Spleen (tissue), 7 donors: ENCODE measurements around the gene VRK1.

ENCODE experiments used
- POLR2A ChIP-seq, 3 donors: fragments of 450-650 bp; IDR thresholded peaks; one replicate each; pipeline ENCODE4 v1.5.1; 2017; ENCODE audit warnings: antibody characterized with exemption in 3 of 3, mild to moderate bottlenecking in 1 of 3
- POLR2AphosphoS5 ChIP-seq, 3 donors: sonication (generic); formaldehyde crosslinking; IDR thresholded peaks; one replicate each; pipeline ENCODE4 v1.5.1; 2017; ENCODE audit warnings: antibody characterized with exemption in 3 of 3
- TF ChIP-seq, protein P1 (sequence below), 11 experiments: fragments of 200-600 bp in 7 of 11; fragments of 450-650 bp in 4 of 11; sonication (generic) in 4 of 11; IDR thresholded peaks in 8 of 11; conservative IDR thresholded peaks in 3 of 11; 1 replicate in 7 of 11; 2 replicates in 4 of 11; pipeline versions ENCODE4 v1.4.0 to v1.8.0; 2016 to 2021; ENCODE audit warnings: antibody characterized with exemption in 11 of 11, inconsistent platforms in 4 of 11, mild to moderate bottlenecking in 1 of 11
- donor health status: DM: no; HTN: no; CAD: no; lungs with moderate emphysema.
- donor health status: DM: no; HTN: no; CAD: no.
- donor health status: DM: no; HTN: no; CAD: no.

DNA sequence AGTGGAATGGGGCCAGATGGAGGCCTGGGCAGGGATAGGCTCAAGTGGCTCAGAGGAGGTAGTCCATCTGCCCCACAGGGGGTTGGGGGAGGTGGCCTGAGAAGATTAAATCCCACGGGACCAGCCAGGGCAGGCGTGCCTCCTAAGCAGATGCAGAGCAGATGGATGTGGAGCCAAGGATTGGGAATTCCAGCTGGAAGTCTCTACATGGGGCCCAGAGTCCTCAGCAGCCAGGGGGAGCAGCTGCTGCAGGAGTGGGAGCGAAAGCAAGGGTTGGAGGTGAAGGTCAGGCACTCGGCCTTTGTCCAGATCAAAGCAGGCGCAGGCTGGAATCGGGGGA lies 42.4 kb upstream of the VRK1 start:
- TF ChIP-seq POLR2A (IDR thresholded peaks at IDR 0.05) (no peak), POLR2AphosphoS5 (IDR thresholded peaks at IDR 0.05) (no peak)
- TF ChIP-seq, protein P1, sequence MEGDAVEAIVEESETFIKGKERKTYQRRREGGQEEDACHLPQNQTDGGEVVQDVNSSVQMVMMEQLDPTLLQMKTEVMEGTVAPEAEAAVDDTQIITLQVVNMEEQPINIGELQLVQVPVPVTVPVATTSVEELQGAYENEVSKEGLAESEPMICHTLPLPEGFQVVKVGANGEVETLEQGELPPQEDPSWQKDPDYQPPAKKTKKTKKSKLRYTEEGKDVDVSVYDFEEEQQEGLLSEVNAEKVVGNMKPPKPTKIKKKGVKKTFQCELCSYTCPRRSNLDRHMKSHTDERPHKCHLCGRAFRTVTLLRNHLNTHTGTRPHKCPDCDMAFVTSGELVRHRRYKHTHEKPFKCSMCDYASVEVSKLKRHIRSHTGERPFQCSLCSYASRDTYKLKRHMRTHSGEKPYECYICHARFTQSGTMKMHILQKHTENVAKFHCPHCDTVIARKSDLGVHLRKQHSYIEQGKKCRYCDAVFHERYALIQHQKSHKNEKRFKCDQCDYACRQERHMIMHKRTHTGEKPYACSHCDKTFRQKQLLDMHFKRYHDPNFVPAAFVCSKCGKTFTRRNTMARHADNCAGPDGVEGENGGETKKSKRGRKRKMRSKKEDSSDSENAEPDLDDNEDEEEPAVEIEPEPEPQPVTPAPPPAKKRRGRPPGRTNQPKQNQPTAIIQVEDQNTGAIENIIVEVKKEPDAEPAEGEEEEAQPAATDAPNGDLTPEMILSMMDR (IDR thresholded peaks at IDR 0.05 in 8 of 11, conservative IDR thresholded peaks at IDR 0.05 in 3 of 11), result no peak
